SK-N-SH treated with all-trans-retinoic acid at 6 μM for 48 hours (cell line): Measurements from ENCODE around the gene FBLN7.

Experiments
- ATAC-seq: fragments of 200-7000 bp; cut with Tn5 transposase; 3 replicates; pipeline ENCODE4 v1.9.1; 2020; ENCODE audit warnings: mild to moderate bottlenecking, moderate library complexity
- ARNTL ChIP-seq: fragments of 450-650 bp; formaldehyde crosslinking; IDR thresholded peaks from 2 replicates; pipeline ENCODE4 v1.5.0; 2020; ENCODE audit warnings: low read depth, mild to moderate bottlenecking, moderate library complexity, borderline replicate concordance
- BACH2 ChIP-seq: fragments of 250-450 bp; sonication (Bioruptor Pico); IDR thresholded peaks from 2 replicates; pipeline ENCODE4 v1.9.0; 2021; ENCODE audit warnings: mild to moderate bottlenecking, borderline replicate concordance
- CREB5 ChIP-seq: fragments of 250-450 bp; sonication (Bioruptor Pico); IDR thresholded peaks from 2 replicates; pipeline ENCODE4 v1.5.1; 2020; ENCODE audit warnings: low read depth, mild to moderate bottlenecking, moderate library complexity
- CSDC2 ChIP-seq: fragments of 250-450 bp; sonication (Bioruptor Pico); IDR thresholded peaks from 2 replicates; pipeline ENCODE4 v1.5.0; 2020; ENCODE audit warnings: mild to moderate bottlenecking, moderate library complexity
- CSRNP3 ChIP-seq: fragments of 250-450 bp; sonication (Bioruptor Pico); IDR thresholded peaks from 2 replicates; pipeline ENCODE4 v1.5.1; 2021; ENCODE audit warnings: mild to moderate bottlenecking, moderate library complexity
- ESRRG ChIP-seq: fragments of 250-450 bp; sonication (Bioruptor Pico); IDR thresholded peaks from 2 replicates; pipeline ENCODE4 v1.6.1; 2021; ENCODE audit warnings: mild to moderate bottlenecking
- GLIS3 ChIP-seq: fragments of 250-450 bp; sonication (Bioruptor Pico); IDR thresholded peaks from 2 replicates; pipeline ENCODE4 v1.5.0; 2020; ENCODE audit warnings: mild to moderate bottlenecking, moderate library complexity
- ISL1 ChIP-seq: fragments of 250-450 bp; sonication (Bioruptor Pico); IDR thresholded peaks from 2 replicates; pipeline ENCODE4 v2.1.2; 2022; ENCODE audit warnings: mild to moderate bottlenecking, moderate library complexity
- OSR1 ChIP-seq: fragments of 250-450 bp; sonication (Bioruptor Pico); IDR thresholded peaks from 2 replicates; pipeline ENCODE4 v1.8.0; 2022; ENCODE audit warnings: moderate library complexity, mild to moderate bottlenecking, inconsistent platforms
- PATZ1 ChIP-seq: fragments of 250-450 bp; sonication (Bioruptor Pico); IDR thresholded peaks from 2 replicates; pipeline ENCODE4 v1.8.0; 2020; ENCODE audit warnings: mild to moderate bottlenecking, moderate library complexity, borderline replicate concordance
- POU6F1 ChIP-seq: fragments of 250-450 bp; sonication (Bioruptor Pico); IDR thresholded peaks from 2 replicates; pipeline ENCODE4 v1.8.0; 2021; ENCODE audit warnings: low read depth, mild to moderate bottlenecking, moderate library complexity, borderline replicate concordance
- PPARA ChIP-seq: fragments of 250-450 bp; sonication (Bioruptor Pico); IDR thresholded peaks from 2 replicates; pipeline ENCODE4 v1.5.0; 2020; ENCODE audit warnings: mild to moderate bottlenecking, borderline replicate concordance
- RARB ChIP-seq: fragments of 250-450 bp; sonication (Bioruptor Pico); IDR thresholded peaks from 2 replicates; pipeline ENCODE4 v1.8.0; 2021; ENCODE audit warnings: mild to moderate bottlenecking, moderate library complexity
- SNAI2 ChIP-seq: fragments of 250-450 bp; sonication (Bioruptor Pico); IDR thresholded peaks from 2 replicates; pipeline ENCODE4 v1.5.0; 2020; ENCODE audit warnings: mild to moderate bottlenecking, moderate library complexity
- TCF4 ChIP-seq: fragments of 250-450 bp; sonication (Bioruptor Pico); IDR thresholded peaks from 2 replicates; pipeline ENCODE4 v1.8.0; 2021; ENCODE audit warnings: mild to moderate bottlenecking, moderate library complexity, borderline replicate concordance
- TOX ChIP-seq: fragments of 250-450 bp; sonication (Bioruptor Pico); IDR thresholded peaks from 2 replicates; pipeline ENCODE4 v1.8.0; 2021; ENCODE audit warnings: mild to moderate bottlenecking, moderate library complexity, borderline replicate concordance
- TSHZ2 ChIP-seq: fragments of 250-450 bp; sonication (Bioruptor Pico); IDR thresholded peaks from 2 replicates; pipeline ENCODE4 v1.5.0; 2020; ENCODE audit warnings: mild to moderate bottlenecking, moderate library complexity
- ZC3H10 ChIP-seq: fragments of 250-450 bp; sonication (Bioruptor Pico); IDR thresholded peaks from 2 replicates; pipeline ENCODE4 v1.5.1; 2021; ENCODE audit warnings: mild to moderate bottlenecking, moderate library complexity
- ZFP30 ChIP-seq: fragments of 450-650 bp; formaldehyde crosslinking; IDR thresholded peaks from 2 replicates; pipeline ENCODE4 v1.5.0; 2022; ENCODE audit warnings: mild to moderate bottlenecking, moderate library complexity
- ZNF565 ChIP-seq: fragments of 450-650 bp; formaldehyde crosslinking; conservative IDR thresholded peaks from 2 replicates; pipeline ENCODE4 v1.5.0; 2020; ENCODE audit warnings: low read depth, mild to moderate bottlenecking, moderate library complexity
- ZNF70 ChIP-seq: fragments of 450-650 bp; formaldehyde crosslinking; IDR thresholded peaks from 2 replicates; pipeline ENCODE4 v1.5.0; 2020; ENCODE audit warnings: mild to moderate bottlenecking, moderate library complexity
- ZNF8 ChIP-seq: fragments of 450-650 bp; formaldehyde crosslinking; IDR thresholded peaks from 2 replicates; pipeline ENCODE4 v1.5.0; 2020; ENCODE audit warnings: mild to moderate bottlenecking, moderate library complexity

Gene FBLN7

GRCh38 chr2:112168422-112169124, 30.4 kb downstream of the FBLN7 start (continued):
- no peak for TF ChIP-seq TSHZ2 (CRISPR knock-in tag)

- no peak for ATAC-seq
- TF ChIP-seq ZFP30, result no peak
- no peak for TF ChIP-seq ZNF8 (CRISPR knock-in tag)
- TF ChIP-seq ZC3H10 (CRISPR knock-in tag), result no peak
- no peak for TF ChIP-seq PPARA (CRISPR knock-in tag)
- TF ChIP-seq ZNF70 (CRISPR knock-in tag), result no peak
- TF ChIP-seq TOX (CRISPR knock-in tag), result no peak
- no peak for TF ChIP-seq BACH2
- TF ChIP-seq ARNTL (CRISPR knock-in tag), result no peak
- no peak for TF ChIP-seq CREB5 (CRISPR knock-in tag)
- no peak for TF ChIP-seq ISL1 (CRISPR knock-in tag)
- TF ChIP-seq SNAI2, result no peak
- no peak for TF ChIP-seq POU6F1 (CRISPR knock-in tag)
- no peak for TF ChIP-seq CSDC2 (CRISPR knock-in tag)
- TF ChIP-seq CSRNP3 (CRISPR knock-in tag), result no peak
- TF ChIP-seq PATZ1 (CRISPR knock-in tag), result no peak
- no peak for TF ChIP-seq TCF4
Observed at GRCh38 chr2:112170495-112170894, 32.3 kb downstream of the FBLN7 start.

GRCh38 chr2:112173646-112174319, 35.6 kb downstream of the FBLN7 start:
- TF ChIP-seq RARB (no peak), BACH2 (no peak), ESRRG (no peak), ARNTL (CRISPR knock-in tag) (no peak), CSDC2 (CRISPR knock-in tag) (no peak), POU6F1 (CRISPR knock-in tag) (no peak), GLIS3 (no peak), ZNF70 (CRISPR knock-in tag) (no peak), OSR1 (CRISPR knock-in tag) (no peak), SNAI2 (no peak), ZNF565 (CRISPR knock-in tag) (no peak), TOX (CRISPR knock-in tag) (no peak), CSRNP3 (CRISPR knock-in tag) (no peak), ZC3H10 (CRISPR knock-in tag) (no peak)

More at GRCh38 chr2:112173646-112174319, 35.6 kb downstream of the FBLN7 start:
- no peak for ATAC-seq
